ENCODE measurements around the gene ALOX5AP.
A peak's percentile ranks its signal among the peaks of the same experiment; 100 is the strongest.
"Not testable (repeated sequence)": the region's sequence is repeated elsewhere in the genome, so short reads cannot be mapped to it uniquely, and the experiment has no call there.

The ALOX5AP gene

DNA sequence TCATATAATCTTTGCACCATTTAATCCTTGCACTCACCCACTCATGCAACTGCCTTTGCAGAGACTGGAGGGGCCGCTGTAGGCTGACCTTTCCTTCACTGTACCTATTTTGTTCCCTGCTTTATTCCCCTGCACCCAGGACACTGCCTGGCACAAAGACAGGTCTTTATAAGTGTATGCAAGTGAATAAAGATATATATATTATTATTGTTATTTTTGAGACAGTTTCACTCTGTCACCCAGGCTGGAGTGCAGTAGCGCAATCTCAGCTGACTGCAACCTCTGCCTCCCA lies 3.8 kb downstream of the ALOX5AP start:
- no peak for DNase-seq

DNA sequence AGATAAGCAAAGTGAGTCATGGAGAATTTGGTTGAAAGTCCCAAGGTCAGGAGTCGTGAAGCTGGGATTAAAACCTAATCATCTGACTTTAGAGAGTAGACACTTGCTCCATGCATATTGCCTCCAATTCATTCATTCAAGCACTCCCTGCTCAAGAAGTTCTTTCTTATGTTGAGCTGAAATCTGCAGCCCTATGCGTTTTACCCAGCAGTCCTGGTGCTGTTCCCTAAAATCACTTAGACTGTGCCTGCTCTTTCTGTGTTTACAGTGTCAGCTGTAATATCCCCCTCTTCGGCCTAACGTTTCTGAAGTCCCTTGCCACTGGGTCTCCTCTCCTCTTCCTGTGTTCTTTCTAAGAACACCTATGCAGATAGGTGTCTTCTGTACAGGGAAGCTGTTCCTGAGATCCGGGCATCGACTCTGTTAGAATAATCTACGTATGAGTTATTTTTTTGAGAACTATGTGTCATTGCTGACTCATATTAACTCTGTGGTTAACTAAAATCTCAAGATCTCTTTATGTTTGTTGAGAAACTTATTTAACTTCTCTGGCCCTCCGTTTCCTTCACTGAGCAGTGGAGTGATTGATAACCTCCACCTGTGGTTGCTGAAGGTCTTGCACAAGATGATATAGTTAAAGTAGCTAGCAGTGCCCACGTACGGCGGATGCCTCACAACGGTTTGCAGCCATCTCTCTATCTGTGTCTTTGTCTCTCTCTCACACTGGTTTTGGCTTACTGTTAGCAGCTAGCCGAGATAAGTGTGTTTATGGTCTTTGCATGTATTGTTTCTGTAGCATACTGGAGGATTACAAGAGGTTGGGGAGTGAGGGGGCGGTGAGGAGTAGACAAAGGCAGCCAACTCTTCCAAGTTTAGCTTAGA lies 4.7 kb downstream of the ALOX5AP start:
- DNase-seq, result peak; percentile 72

DNA sequence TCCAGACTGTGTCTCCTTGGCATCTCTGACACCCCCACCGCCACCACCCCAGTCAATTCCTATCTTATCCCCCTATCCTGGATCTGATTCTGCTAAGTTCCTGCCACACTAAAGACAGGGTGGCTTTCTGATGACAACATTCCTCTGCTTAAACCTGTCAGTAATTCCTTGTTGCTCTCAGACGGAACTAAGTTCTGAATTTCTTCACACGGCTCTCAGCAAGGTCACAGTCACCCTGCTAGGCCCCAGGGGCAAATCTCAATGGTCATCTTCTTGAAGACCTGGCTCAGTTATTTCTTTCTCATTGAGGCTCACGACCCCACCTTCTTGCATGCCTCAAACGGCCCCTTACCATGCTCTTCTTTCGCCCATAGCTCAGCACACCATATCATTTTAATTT lies 7.6 kb downstream of the ALOX5AP start:
- no peak for DNase-seq

DNA sequence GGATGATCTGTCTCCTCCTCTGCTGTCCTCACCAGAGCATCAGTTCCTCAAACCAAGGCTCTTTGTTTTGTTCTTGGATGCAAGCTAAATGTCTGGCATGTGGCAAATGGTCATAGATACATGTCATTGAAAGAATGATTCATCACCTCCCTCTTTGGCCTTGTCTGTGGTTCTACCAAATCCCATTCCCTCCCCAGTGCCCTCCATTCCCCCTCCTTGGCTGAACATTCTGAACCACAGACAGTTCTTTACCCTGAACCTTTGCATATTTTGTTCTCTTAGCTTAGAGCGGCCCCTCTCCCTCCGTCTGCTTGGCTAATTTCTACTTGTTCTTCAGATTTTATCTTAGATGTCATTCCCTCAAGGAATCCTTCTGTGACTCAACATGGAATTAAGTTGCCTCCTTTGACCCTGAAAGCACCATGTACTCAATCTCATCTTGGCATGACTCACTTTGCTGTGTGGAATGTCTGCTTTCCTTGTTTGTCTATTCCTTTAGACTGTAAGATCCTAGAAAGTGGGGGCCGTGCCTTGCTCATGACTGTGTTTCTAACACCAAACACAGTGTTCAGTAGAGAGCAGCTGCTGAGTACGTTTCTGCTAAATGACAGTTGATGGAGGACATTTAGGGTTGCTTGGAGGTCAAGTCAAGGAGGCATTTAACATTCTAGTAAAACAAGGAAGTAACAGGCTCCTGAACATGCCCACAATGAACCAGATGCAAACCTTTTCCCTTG lies 8.1 kb downstream of the ALOX5AP start:
- no peak for DNase-seq

DNA sequence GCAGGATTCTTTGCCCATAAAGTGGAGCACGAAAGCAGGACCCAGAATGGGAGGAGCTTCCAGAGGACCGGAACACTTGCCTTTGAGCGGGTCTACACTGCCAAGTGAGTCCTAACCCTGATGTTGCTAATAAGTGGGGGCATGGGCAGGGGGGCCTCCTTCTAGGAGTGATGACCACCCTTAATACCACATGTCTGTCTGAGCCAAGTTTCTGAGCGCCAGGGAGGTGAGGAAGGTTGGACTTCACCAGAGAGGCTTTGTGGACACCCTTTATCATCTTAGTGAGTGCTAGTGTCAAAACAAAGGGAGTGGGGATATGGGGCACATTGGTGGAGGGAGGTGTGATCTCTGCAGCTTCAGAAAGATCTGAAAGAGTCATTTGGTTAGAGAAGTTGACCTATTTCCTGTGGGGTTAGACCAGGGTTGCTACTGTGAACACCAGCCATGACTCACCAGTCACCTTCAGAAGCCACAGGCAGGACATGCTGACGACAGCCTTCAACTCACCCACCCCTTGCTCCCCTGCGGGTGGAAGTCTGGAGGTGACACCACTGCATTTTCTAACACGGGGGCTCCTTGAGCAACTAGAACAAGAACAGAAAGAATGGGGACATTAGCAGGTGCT lies 8.8 kb downstream of the ALOX5AP start:
- peak; percentile 87 for DNase-seq

DNA sequence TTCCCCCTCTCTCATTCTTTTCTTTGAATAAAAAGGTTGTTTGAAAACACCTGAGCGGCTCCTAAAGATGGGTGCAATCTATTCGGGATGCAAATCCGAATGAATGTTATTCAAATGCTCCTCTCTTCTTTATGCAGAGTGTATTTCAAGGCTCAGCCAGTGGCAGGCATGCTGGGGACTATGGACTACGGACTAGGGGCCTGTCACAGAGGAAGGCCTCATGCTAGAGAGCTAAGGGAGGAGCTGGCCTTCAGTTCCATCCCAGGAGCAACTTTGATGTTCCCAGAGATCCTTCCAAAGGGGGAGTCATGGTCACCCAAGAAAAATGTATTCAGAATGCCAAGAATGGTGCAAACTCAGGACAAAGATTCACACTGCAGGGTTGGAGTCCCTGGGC lies 9.3 kb downstream of the ALOX5AP start:
- no peak for DNase-seq

DNA sequence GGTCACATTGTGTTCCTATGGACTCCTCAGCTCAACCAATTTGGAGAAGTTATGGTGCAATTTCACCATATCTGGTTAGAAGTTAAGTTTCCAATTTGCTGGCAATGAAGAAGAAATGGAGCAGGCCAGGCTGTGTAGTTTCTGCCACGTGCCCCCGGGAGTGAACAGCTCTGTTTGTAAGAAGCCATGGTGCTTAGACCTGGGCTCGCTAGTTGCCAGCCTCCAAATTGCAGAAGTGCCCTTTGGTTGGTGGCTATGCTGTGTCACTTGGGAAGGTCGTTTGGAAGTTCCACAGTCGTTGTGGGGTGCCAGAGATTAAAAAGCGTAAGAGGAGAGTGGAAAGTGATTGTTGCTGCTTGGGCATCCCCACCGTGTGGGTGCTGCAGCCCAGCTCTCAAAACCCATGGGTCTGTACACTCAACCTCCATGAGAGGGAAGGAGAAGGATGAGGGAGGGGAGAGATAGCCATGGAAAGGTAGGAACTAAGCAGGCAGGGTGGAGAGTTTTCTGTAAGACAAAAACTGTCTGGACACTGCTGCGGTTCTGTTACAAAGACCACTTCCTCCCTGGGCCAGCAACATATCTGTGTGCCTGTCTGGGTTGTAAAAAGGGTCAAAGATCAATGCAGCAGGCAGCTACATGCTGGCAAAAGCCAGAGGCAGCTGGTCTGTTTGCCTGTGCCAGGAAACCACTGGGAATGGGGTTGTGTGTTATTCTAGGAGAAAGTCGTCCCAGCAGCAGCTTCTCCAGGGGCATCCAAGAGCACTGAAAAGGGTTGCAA lies 10.8 kb downstream of the ALOX5AP start:
- DNase-seq, result no peak

DNA sequence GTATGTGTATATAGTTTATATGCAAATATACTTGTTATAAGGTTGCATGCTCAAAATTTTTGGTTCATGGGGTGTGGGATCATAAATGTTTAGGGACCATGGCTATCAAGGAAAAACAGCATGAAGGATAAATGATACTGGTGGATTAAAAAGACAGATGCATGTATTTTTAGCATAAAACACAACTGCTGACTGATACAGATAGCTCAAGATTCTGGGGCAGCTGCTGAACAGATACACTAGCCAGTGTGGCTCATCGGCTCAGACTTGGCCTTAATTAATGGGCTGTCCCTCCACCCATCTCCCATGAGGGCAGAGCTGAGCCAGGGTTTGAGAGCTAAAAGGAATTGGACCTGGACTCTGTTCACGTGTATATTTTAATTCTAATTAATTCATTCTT lies 11.4 kb downstream of the ALOX5AP start:
- DNase-seq, result no peak

DNA sequence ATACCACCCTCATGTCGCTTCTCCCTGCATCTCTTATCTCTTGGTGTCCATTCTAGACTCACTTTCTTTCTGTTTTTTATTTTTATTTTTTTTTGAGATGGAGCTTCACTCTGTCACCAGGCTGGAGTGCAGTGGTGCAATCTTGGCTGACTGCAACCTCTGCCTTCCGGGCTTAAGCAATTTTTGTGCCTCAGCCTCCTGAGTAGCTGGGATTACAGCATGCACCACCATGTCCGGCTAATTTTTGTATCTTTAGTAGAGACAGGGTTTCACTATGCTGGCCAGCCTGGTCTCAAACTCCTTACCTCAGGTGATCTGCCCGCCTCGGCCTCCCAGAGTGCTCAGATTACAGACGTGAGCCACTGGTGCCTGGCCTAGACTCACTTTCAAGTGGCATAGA lies 12.5 kb downstream of the ALOX5AP start:
- DNase-seq, result not testable (repeated sequence)

DNA sequence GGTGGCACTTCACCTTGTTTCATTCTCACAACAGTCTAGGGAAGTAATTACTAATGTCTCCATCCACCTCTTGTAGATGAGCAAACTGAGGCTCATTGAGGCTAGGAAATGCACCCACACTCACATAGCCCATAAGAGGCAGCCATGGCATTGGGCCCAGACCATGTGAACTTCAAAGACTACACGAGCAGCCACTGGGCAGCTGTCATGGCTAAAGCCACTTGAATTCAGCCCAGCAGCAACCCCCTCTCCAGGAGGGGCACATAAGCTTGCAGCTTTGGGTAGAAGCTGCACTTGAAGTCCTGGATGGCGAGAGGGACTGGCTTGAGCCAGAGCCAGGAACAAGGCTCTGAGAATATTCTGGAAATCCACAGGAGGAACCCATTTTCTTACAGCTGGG lies 13.4 kb downstream of the ALOX5AP start:
- no peak for DNase-seq

DNA sequence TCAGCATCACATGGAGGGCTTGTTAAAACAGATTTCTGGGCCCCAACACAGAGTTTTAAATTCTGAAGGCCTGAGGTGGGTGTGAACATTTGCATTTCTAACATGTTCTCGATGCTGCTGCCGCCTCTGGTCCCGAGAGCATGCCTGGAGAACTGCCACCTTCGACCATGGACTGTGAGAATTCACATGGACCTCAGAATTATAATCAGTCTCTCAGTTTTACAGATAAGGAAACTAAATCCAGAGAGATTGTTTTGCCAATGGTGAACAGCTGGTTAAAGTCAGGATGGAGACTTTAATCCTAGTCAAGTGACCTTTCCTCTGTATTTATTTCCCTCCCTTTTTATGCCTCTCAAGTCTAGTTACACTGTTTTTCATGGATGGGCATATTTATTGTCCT lies 14.7 kb downstream of the ALOX5AP start:
- DNase-seq, result no peak

DNA sequence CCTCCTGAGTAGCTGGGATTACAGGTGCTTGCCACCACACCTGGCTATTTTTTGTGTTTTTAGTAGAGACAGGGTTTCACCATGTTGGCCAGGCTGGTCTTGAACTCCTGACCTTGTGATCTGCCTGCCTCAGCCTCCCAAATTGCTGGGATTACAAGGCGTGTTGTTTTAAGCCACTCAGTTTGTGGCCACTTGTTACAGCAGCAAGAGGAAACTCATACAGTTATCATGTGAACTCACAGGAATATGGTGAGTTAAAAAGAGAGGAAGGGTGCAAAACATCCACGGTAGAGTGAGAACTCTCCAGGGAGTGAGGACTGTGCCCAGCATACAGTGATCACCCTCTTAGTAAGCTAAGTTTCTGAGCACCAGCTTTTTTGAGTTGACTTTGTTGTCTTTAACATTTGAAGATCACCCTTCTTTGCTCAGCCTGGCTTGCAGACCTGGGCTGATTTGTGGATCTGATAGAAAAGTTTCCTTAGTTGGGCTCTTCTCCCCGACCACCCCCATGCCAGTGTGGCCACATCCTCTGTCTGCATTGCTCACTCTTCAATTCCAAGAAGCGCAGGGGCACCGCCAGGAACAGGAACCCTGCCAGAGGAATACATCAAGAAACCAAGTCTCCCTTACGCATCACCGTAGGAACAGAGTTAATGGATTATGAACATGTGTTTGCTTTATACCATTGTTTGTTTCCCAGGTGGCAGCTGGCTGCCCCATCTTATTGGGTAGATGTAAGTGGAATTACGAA lies 16.0 kb downstream of the ALOX5AP start:
- no peak for DNase-seq

DNA sequence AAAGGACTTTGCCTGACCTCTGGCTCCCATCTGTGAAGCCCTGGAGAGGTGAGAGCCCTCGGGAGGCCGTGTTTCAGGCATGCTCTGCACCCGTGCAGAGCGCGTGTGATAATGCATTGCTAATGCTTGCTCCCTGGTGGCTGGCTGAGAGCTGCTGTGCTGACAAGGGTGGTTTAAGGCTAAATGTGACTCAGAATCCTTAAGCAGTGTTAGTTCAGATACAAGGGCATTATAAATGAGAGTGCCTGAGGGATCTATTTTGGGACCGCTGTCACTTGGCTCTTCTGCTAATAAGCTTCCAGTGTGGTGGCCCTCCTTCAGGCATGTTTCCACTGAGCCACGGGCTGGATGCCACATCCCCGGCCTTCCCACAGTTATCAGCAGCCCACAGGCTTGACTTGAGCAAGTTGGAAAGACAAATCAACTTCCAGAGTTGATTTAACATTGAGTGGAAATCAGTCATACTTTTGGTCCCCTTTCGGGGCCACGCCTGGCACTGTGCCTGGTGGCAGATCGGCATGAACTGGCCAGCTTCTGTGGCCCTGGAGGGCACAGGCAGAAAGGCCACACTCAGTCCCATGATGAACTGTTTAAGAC lies 17.0 kb downstream of the ALOX5AP start:
- DNase-seq, result no peak

DNA sequence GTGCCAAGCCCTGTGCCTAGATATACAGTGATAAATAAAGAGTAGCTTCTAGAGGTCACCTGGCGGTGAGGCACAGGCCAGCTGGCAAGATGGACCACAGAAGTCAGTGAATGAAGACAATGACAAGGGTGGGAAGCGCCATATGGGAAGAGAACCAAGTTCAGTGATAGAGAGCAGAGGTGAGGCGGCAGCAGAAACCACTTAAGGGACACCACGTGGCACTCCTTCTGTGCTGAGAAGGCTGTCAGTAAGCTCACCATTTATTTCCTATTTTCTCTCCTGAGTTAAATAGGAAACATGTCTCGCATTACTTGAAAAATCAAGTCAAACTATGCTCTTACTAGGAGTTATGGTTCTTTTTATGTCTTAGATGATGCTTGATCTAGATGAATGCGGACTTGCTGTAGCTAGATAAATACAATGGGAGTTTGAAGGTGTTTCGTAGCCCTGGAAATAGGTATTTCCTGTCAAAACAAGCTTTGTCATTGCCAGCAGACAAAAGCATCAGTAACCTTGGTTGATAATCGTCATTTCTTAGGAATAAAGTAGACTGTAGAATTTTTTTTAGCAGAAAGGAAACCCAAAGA lies 17.8 kb downstream of the ALOX5AP start:
- no peak for DNase-seq

DNA sequence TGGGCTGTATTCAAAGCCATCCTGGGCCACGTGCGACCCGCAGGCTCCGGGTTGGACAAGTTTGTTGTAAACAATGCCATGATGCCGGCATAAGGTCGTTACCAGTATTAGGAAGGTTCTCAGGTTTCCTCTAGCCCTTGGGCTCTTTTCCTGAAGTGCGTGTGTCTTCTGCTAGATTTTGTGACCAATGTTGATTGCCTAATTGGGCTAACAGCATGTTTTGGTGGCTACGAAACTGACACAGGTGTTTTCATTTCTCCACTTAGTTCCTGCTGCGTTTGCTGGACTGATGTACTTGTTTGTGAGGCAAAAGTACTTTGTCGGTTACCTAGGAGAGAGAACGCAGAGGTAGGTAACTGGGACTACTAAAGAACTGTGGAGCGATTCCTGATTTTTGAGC lies 20.3 kb downstream of the ALOX5AP start:
- no peak for DNase-seq

DNA sequence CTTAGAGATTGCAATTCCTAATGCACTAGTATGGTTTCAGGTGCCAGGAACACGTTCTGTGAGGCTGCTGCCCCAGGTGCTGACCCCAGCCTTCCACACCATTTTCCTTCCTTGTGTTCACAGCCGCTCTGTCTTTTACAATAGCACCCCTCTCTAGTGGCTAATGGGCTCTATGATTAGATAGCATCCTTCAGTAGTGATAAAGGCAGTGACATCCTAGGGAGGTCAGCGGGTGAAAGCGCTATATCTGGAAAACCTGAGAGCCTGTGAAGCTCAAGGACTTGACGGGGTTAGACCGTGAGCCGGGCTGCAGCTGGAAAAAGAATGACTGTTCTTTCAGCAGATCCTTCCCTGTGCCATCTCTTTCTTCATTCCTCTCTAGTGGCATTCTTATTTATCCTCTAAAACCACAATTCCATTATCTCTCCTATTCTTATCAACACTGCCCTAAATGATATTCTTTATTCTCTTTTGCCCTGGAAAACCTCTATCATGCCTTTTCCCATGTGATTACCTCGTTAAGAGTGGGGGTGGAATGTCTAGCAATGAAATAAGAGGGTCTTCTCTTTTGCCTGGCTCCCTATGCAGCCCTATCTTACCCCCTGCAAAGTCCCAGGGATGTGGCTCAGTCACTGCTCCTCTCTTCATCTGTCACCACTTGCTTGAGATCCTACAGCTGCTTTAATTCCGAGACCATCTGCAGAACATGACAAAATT lies 21.8 kb downstream of the ALOX5AP start:
- no peak for DNase-seq

DNA sequence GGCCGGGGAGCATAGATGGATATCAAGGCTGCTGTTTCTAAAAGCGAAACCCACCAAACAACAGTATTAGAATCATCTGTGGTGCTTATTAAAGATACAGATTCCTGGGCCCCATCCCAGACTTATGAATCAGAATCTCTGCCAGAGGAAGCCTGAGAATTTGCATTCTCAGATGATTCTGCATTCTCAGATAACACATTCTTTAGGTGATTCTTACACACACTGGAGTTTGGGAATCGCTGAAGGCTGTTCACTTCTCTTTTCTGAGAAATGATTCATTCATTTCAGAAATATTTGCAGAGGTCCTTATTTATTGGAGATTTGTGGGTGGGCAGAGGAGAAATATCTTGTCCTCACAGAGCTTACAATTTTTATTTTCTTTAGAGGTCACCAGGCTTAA lies 24.4 kb downstream of the ALOX5AP start:
- DNase-seq, result no peak

DNA sequence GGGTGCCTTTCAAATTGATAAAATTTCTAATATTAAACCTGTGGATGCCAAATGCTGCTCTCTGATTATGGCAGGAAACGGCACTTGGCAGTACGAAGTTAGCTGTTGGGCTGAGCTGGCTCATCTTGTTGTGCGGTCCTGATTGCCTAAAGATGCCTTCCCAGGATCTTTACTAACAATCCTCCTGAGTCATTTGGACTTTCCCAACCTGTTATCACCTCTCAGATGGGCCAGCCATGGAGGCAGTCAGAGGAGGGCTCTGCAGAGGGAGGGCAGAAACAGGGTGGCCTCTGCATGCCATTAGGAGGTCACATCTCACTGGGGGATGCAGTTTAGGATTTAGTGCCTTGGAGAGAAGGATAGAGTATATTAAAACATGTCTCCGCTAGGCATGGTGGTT lies 27.3 kb downstream of the ALOX5AP start:
- DNase-seq, result no peak

DNA sequence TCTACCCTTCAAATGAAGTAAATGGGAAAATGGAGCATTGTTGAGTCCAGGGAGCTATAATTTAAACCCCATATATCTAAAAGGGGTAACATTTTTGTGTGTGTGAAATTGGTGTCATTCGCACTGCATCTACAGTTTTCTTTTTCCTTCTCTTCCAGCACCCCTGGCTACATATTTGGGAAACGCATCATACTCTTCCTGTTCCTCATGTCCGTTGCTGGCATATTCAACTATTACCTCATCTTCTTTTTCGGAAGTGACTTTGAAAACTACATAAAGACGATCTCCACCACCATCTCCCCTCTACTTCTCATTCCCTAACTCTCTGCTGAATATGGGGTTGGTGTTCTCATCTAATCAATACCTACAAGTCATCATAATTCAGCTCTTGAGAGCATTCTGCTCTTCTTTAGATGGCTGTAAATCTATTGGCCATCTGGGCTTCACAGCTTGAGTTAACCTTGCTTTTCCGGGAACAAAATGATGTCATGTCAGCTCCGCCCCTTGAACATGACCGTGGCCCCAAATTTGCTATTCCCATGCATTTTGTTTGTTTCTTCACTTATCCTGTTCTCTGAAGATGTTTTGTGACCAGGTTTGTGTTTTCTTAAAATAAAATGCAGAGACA lies 28.6 kb downstream of the ALOX5AP start:
- DNase-seq, result no peak

DNA sequence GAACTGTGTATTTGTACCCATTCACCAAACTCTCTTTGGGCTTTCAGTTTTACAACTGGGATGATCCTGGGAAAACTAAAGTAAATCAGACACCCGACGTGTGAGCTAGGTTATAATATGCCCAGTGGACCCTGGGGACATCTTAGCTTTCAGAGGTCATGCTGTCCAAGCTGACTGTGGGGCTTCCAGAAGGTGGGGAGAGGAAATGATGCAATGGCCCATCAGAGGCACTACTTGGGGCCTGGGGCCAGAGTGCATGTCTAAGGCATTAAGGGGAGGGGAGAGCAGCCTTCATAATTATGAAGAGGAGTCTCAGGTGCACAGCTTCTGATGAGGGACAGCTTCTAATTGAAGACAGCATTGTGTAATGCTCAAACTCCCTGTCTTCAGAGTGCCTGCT lies 30.9 kb downstream of the ALOX5AP start:
- DNase-seq, result no peak

DNA sequence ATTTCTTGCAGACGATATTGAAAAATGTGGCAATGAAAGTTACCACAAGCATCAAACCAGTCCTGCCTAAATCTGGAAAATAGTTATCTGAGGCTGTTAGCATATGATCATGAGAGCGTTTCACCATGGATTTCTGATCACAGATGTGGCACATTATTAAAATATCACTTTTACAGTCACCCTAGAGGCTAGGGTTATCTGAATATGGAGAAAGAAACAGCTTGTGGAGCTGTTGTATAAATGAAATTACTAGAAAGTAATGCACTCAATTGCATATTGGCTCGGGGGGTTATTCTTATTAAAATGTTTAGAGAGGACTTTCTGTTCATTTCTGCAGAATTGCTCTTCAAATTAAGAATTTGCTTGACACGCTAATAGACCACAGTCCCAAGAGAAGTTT lies 35.6 kb downstream of the ALOX5AP start:
- no peak for DNase-seq

Measured in stimulated activated CD4-positive, alpha-beta T cell treated with anti-CD3 and anti-CD28 coated beads, Interleukin-4, amount 100 ng/mL, for 24 hours (primary cell).